Caki2 (cell line): Measurements from ENCODE around the gene SAXO1. TPM values are rescaled to one million over a fixed set of nuclear protein-coding genes. Genes with fewer than 3 reads are reported as not detected.
"Not testable (repeated sequence)": the region's sequence is repeated elsewhere in the genome, so short reads cannot be mapped to it uniquely, and the experiment has no call there.

Experiments
- DNase-seq: peaks from one replicate; pipeline ENCODE4 v3.0.0-alpha.2; 2015; ENCODE audit warnings: low read depth
- in situ Hi-C: cut with HindIII; loops from 2 replicates; pipeline ENCODE4 v1.10.0; 2016; ENCODE audit warnings: low sequenced_read_pairs, low pct_unique_long_range_greater_than_20kb, mixed read lengths
- total RNA-seq: library from RNA; depleted of rRNA; stranded (reverse); fragments of >200 nt; shearing (Covaris generic); gene quantifications from 2 replicates; pipeline ENCODE4 v1.2.3, GENCODE V29; 2014; ENCODE audit warnings: low replicate concordance

SAXO1 gene
- total RNA-seq, 1 experiment from 2014 or later: not detected

DNA sequence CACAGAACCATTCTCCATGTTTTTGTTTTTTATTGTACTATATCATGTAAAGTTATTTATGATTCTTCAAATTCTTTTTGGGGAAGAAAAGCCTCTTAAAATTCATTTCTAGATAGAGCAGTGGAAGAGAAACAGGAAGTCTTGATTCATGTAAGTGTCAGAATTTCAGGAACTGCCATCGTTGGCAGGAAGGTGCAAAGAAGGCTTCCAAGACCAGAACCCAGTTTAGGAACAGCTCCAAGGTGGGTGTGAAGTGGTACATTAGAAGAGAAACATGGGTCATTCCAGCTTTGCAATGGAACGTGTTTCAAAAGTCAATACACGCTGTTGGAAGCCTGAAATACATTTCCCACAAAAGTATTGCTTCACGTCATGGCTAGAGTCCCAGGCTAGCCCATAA lies 14.8 kb downstream of the SAXO1 start:
- in situ Hi-C loops: no loop called here
- no peak for DNase-seq

- no peak for DNase-seq
- in situ Hi-C loops: no loop called here
These were observed 23.5 kb downstream of the SAXO1 start for GRCh38 chr9:19009391-19009965.

DNA sequence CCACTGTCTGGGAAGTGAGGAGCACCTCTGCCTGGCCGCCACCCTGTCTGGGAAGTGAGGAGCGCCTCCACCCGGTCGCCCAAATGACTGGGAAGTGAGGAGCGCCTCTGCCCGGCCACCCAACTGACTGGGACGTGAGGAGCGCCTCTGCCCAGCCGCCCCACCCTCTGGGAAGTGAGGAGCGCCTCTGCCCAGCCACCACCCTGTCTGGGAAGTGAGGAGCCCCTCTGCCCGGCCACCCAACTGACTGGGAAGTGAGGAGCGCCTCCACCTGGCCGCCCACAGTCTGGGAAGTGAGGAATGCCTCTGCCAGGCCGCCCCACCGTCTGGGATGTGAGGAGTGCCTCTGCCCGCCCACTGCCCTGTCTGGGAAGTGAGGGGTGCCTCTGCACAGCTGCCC lies 32.9 kb downstream of the SAXO1 start:
- in situ Hi-C loops: no loop called here

DNA sequence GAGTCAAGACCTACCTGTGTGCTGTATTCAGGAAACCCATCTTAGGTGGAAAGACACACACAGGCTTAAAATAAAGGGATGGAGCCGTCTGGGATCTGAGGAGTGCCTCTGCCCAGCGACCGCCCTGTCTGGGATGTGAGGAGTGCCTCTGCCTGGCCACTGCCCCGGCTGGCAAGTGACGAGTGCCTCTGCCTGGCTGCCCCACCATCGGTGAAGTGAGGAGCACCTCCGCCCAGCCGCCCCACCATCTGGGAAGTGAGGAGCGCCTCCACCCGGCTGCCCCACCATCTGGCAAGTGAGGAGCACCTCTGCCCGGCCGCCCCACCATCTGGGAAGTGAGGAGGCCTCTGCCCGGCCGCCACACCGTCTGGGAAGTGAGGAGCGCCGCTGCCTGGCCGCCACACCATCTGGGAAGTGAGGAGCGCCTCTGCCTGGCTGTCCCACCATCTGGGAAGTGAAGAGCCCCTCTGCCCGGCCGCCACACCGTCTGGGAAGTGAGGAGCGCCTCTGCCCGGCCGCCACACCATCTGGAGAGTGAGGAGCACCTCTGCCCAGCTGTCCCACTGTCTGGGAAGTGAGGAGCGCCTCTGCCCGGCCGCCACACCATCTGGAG lies 33.7 kb downstream of the SAXO1 start:
- no peak for DNase-seq
- in situ Hi-C loops: no loop called here

More for the DNA sequence above, 32.9 kb downstream of the SAXO1 start:
- DNase-seq: no peak

GRCh38 chr9:18997151-18997550 lies 35.9 kb downstream of the SAXO1 start:
- in situ Hi-C loops: no loop called here
- no peak for DNase-seq

DNA sequence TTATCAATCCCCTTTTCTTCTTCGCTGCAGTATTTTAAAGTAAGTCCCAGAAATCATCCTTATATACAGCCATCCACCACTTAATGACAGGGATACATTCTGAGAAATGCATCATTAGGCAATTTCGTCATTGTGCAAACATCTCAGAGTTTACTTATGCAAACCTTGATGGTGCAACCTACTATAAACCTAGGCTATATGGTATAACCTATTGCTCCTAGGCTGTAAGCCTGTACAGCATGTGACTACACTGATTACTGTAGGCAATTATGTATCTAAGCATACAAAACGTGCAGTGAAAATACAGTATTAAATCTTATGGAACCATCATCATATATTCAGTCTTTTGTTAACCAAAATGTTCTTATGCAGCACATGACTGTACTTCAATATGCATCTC lies 36.8 kb downstream of the SAXO1 start:
- no peak for DNase-seq
- in situ Hi-C loops: no loop called here

DNA sequence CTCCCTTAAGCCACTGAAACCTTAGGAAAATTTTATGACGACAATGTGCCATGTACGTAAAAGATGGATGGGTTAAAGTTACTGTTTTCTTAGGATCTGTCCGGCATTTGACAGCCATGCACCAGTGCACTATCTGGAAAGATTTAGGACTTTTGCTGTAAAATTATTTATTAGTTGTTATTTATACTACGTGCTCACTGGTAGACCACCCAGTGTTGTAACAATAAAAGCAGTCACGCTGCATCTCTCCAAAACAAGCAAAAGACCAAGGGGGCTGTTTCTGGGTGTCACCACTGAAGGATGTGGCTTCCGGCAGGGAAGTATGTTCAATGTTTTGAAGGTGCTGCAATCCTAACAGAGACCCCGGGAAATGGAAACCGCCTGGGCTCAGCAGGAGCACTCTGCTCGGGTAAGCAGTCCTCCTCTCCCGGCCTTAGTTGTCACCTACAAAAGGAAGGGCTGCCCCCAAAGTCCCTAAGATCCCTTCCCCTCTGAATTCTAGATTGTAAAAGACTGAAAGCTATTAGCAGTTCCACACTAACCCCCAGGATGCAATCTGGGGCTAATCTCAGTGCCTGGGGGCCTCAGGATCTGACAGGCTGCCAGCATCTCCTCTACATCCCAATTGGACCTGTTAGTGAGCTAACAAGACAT lies 38.6 kb downstream of the SAXO1 start:
- no peak for DNase-seq
- in situ Hi-C loops: no loop called here

DNA sequence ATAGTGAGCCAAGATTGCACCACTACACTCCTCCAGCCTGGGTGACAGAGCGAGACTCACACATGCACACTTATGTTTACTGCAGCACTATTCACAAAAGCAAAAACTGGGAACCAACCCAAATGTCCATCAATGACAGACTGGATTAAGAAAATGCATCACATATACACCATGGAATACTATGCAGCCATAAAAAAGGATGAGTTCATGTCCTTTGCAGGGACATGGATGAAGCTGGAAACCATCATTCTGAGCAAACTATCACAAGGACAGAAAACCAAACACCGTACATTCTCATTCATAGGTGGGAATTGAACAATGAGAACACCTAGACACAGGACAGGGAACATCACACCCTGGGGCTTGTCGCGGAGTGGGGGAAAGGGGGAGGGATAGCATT lies 41.8 kb downstream of the SAXO1 start:
- in situ Hi-C loops, DNase-seq: not testable (repeated sequence)

DNA sequence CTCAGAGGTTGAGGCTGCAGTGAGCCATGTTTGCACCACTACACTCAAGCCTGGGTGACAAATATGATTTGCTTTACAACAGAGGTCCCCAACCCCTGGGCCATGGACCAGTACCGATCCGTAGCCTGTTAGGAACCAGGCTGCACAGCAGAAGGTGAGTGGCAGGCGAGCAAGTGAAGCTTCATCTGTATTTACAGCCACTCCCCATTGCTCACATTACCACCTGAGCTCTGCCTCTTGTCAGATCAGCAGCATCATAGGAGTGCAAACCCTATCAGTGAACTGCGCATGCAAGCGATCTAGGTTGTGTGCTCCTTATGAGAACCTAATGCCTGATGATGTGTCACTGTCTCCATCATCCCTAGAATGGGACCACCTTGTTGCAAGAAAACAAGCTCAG lies 42.5 kb downstream of the SAXO1 start:
- in situ Hi-C loops: no loop called here
- DNase-seq: no peak

DNA sequence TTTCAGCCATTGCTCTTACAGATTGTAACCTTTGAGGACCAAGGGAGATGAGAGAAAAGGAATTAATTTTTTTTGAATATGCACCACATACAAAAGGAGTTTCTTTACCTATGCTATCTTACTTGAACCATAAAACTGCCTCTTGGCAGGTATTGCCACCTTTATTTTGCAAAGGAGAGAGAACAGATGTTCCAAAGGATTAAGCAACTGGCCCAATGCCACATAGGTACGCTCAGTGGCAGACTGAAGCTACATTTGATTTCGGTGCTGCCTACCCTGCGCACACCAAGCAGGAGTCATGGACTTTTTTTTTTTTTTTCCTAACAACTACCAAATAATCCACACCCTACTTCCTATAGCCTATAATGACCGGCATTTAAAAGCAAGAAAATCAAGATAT lies 43.1 kb downstream of the SAXO1 start:
- in situ Hi-C loops: no loop called here
- no peak for DNase-seq

DNA sequence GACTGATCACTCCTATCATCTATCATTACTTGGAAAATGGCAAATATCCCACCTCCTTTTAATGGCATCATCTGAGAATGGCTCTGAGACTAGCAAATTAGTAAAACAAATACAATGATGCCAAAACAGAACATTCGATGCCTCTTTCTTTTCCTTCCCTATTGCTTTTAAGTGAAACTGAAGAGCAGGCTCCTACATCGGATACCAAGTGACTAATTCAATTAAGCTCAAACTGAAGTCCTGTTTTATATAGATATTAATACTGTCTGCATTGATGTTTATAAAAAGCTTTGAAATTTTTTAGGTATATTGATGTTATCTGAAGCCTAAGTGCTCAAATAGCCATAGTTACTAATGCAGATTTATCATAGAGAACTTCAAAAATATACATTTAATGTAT lies 43.9 kb downstream of the SAXO1 start:
- in situ Hi-C loops: no loop called here
- DNase-seq: no peak

DNA sequence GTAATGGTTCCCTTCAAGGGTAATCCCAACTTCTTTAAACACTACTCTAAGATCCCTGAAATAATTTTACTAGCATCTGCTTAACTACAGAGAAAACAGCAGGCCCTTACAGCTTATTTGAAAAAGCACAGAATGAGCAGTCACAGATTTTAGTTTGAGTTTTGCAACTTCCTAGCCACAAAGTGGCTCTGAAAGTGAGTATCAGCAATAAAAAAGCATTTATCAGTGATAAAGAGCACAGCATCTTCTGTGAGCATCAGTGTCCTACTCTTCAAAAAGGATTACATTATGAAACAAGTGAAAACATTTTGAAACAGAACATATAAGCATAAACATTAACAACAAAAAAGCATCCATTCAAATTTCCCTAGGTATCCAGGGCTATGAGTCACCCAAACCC lies 45.0 kb downstream of the SAXO1 start:
- in situ Hi-C loops: no loop called here
- DNase-seq: no peak

DNA sequence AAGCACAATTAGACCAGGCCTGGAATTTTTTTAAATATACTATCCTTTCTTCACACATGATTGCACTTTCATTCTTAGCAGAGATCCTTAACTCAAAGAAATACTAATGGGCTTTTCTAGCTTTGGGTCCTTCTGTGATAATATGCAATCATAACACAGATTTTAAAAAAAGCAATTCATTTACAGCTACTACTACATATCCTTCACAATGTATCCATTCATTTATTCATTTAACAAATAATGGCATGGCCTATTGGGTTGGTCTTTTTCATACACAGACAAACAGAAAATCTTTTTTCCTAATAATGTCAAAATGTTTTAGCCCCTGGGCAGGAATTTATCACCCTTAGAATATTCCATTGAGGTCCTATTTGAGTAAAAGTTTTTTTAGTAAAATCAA lies 47.0 kb downstream of the SAXO1 start:
- no peak for DNase-seq
- in situ Hi-C loops: no loop called here

- in situ Hi-C loops: no loop called here
- DNase-seq: peak; percentile 59
These were observed 47.5 kb downstream of the SAXO1 start for GRCh38 chr9:18985464-18985951.

DNA sequence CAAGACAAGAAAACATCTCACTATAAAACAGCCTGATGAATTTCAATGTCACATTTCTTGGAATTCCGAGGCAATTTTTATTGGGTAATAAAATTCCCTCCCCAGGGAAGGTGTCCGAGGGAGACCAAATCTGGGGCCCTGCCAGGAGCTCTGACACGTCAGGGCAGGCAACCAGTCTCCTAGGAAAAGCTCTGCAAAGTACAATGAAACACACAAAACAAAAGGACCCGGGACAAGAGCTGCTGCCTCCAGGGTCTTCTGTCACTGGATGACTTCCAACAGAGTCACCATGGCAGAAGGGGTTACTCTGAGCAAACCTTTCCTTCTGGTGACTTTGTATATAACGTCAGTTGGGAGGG lies 50.8 kb downstream of the SAXO1 start:
- in situ Hi-C loops: no loop called here

GRCh38 chr9:18981476-18982261 lies 51.3 kb downstream of the SAXO1 start:
- in situ Hi-C loops: no loop called here
- DNase-seq: no peak

More for the DNA sequence above, 50.8 kb downstream of the SAXO1 start:
- no peak for DNase-seq

DNA sequence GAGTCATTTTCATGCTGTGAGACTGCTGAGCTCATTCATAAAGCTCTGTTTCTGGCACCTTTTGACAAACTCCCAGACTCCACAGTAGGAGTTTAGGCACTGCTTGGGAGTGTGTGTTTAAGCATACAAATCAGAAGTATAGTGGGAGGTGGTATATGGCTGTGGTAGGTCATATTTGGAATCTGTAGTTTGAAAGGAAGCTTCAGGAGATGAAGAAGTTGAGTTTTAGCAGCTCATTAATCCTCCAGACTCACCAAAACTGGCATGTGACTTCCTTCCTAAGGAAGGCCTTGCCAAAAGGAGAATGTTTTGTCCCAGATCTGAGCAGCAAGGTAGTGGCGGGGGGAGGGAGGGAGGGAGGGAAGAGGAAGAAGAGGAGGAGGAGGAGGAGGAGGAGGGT lies 52.8 kb downstream of the SAXO1 start:
- no peak for DNase-seq
- in situ Hi-C loops: no loop called here

- in situ Hi-C loops: no loop called here
- no peak for DNase-seq
These were observed 53.6 kb downstream of the SAXO1 start for GRCh38 chr9:18979367-18979766.

DNA sequence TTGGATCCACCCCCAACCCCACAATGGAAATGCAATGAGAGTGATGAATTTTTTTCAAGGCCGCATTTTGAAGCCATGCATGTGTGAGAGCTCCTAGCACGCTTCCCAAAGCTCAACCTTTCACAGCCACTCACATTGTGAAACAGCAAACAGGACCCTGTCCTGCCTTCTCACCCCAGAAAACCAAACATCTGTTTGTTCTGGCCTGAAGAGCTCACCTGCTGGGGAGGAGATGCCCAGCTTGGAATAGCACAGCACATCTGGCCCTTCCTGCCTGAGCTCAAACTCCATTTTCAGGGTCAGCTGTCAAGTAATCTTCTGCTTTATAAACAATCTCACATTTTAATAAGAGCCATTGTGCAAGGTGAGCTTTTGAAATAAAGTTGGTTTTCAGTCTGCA lies 54.8 kb downstream of the SAXO1 start:
- DNase-seq: no peak
- in situ Hi-C loops: no loop called here
